ENCODE results near the gene PRKCQ. TPM values are rescaled to one million over a fixed set of nuclear protein-coding genes. Genes with fewer than 3 reads are reported as not detected.

Gene PRKCQ
- total RNA-seq, 1 donor from 2014 or later, result 0.94 TPM

DNA sequence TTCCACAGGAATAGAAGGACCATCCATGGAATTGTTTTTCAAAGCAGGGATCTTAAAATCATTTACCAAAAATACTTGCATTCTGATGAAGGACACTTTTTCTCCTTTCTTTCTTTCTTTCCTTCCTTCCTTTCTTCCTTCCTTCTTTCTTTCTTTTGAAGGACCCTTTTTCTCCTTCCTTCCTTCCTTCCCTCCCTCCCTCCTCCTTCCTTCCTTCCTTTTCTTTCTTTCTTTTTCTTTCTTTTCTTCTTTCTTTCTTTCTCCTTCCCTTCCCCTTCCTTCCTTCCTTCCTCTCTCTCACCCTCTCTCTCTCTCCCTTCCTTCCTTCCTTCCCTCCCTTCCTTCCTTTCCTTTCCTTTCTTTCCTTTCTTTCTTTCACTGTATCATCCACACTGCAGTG, 74.8 kb downstream of the PRKCQ start:
- DNase-seq (ENCODE audit: low spot score) (no peak), ATAC-seq (no peak)
- intact Hi-C loops (cut with DNase I), result no loop called here

DNA sequence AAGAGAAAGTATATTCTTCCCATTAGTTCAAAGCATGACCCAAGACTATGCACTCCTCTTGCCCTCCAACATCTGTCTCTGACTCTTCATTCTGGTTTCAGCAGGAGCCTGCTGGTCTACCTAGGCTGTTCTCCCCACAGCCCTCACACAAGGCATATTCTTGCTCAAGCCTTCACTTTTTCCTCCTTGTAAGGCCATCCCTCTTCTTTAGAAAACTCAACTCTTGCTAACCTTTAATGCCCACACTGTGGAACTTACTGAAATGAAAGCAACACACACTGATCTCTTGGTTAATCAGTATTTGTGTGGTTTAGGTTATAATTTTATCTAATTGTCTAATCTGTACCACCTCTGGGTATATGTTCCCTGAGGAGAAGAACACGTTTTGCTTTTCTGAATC, 75.8 kb downstream of the PRKCQ start:
- DNase-seq (ENCODE audit: low spot score) (no peak), ATAC-seq (no peak)
- intact Hi-C loops (cut with DNase I), result no loop called here

DNA sequence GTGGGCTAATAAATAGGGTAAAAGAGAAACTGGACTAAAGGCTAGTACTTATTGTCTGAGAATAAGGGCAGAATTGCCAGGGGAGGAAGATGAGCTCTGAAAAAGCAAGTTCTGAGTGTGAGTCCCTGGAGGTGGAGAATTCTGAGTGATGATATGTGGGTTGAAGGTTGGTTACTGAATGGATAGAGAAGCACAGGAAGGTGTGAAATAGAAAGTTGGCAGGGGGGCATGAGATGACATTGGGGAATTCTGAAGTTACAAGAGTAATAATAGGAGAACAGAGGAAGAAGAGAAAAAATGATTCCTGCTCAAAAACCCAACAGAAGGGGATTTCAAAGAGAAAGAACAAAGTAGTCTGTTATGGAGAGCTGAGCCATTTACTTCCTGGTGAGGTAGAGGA, 76.9 kb downstream of the PRKCQ start:
- DNase-seq (ENCODE audit: low spot score) (no peak), ATAC-seq (no peak)
- intact Hi-C loops (cut with DNase I), result no loop called here

- intact Hi-C loops (cut with DNase I), result no loop called here
- no peak for ATAC-seq
Observed at GRCh38 chr10:6501931-6502330, 78.1 kb downstream of the PRKCQ start.

GRCh38 chr10:6499974-6500373, 80.1 kb downstream of the PRKCQ start:
- ATAC-seq, result no peak
- intact Hi-C loops (cut with DNase I), result no loop called here
- DNase-seq (ENCODE audit: low spot score), result no peak

More at GRCh38 chr10:6501931-6502330, 78.1 kb downstream of the PRKCQ start:
- no peak for DNase-seq (ENCODE audit: low spot score)

DNA sequence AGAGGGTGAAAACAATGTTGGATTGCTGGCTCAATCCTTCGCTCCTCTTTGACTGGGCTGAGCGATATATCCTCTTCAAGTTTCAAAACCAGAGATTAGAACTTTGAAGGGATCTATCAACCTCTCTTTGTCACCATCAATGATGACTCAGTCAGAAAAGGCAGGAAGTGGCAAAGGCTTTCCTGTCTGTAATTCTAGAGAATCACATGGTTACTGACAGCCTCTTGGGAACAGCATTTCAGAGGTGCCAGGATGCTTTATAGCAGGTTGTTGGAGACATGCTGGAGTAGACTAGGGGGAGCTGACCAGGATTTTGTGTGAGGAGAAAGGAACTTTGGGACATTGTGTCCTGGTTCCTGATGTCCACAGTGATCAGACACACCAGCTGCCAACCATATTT, 81.3 kb downstream of the PRKCQ start:
- ATAC-seq (no peak), DNase-seq (ENCODE audit: low spot score) (no peak)
- intact Hi-C loops (cut with DNase I), result no loop called here

GRCh38 chr10:6497620-6498019, 82.5 kb downstream of the PRKCQ start:
- intact Hi-C loops (cut with DNase I), result no loop called here
- ATAC-seq, result no peak
- DNase-seq (ENCODE audit: low spot score), result no peak

DNA sequence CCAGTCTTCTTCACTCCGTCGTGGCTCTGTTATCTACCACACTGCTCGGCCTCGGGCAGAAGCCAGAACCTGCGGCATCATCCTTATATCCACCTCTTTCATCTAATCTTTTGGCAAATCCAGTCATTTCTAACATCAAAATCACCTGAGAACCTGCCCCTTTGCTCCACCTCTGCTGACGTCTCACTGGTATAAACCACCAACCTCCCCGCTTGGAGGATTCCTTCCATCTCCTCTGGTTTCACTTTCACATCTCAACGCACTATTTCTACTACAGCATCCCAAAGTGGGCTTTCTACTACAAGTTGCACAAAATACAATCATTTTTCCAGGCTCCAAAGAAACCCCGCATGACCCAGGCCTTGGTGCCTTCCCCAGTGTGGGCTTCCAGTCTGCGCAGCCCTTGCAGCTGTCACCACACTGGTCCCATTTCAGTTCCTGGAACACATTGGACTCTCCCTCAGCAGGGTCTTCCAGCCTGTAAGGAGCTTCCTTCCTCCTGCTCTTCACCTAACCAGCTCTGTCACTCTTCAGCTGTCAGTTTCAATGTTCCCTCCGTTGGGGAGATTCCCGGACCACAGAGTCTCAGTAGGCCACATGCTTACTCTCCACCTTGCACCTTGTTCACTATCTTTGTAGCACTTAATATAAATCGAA, 85.0 kb downstream of the PRKCQ start:
- ATAC-seq (no peak), DNase-seq (ENCODE audit: low spot score) (no peak)
- intact Hi-C loops (cut with DNase I), result no loop called here

- intact Hi-C loops (cut with DNase I), result no loop called here
- DNase-seq (ENCODE audit: low spot score) (no peak), ATAC-seq (no peak)
Observed at GRCh38 chr10:6494442-6494819, 85.6 kb downstream of the PRKCQ start.

DNA sequence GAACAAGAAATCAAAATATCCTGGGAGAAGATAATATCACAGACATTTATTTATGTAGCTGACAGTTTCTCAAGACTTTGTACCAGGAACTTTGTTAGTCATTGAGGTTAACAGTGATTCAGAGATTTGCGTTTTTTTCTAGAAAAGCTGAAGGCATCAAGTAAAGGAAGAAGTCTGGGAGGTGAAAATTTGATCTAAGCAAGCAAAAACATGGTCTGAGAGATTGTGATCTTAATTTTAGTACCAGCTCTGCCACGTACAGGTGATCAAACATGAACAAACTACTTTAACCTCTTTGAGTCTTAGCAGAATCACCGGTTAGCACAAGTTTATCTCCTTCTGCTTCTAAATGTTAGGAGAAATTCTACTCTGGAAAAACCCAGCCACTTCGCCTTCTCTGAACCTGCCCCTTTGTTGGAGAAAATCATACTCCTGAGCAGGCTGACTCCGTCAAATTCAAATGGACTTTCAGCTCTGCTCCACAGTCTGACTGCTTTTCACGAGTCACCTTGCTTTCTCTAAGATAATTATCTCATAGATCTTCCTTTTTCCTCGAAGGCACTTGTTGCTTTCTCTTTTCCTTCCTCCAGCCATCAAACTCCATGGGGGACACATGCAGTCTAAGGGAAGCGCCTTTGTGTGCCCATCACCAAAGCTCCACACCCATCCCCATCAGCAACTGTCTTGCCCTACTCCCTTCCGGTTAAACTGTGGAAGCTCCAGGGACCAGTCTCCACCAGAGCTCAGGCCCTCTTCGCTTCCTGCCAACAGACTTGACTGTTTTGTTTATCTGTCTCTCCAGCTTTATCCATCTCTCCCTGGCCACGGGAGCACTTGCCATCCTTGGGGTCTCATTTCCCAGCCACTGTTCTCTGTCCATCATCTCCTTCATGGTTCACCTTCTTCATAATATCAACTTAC, 86.3 kb downstream of the PRKCQ start:
- intact Hi-C loops (cut with DNase I), result no loop called here
- DNase-seq (ENCODE audit: low spot score) (no peak), ATAC-seq (no peak)

DNA sequence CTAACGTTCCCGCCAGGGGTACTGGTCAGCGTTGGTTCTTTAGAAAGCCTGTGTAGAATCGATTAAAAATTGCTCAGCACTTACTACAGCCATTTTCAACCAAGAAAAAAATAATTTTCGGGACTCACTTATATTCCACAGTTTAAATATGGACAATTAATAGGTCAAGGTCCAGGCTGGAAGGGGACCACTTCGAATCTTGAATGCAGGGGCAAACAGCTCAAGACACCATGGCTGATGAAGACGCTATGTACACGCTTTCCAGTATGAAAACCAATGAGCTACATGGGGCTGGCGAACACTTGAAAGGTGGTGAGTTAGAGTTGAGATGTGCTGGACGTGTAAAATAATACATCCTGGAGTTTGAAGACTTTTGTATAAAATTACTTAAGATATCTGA, 87.2 kb downstream of the PRKCQ start:
- ATAC-seq (no peak), DNase-seq (ENCODE audit: low spot score) (no peak)
- intact Hi-C loops (cut with DNase I), result no loop called here

- DNase-seq (ENCODE audit: low spot score) (no peak), ATAC-seq (no peak)
- intact Hi-C loops (cut with DNase I), result no loop called here
Observed at GRCh38 chr10:6491841-6492609, 88.1 kb downstream of the PRKCQ start.

DNA sequence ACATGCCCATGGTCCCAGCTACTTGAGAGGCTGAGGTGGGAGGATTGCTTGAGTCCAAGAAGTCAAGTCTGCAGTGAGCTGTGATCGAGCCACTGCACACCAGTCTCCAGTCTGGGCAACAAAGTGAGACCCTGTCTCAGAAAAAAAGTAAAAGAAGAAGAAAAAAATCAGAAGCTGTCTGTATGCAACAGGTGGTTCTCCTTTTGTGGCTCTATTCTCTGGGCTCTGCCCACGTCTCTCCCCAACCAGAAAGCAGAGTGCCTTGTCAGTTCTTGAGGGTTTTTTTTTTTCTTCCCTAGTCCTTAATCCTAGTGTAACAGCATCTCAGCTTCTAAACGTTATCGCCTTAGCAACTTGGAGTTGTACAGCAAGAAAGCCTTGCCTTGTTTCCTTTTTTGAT, 89.5 kb downstream of the PRKCQ start:
- no peak for ATAC-seq
- intact Hi-C loops (cut with DNase I), result no loop called here
- no peak for DNase-seq (ENCODE audit: low spot score)

- no peak for DNase-seq (ENCODE audit: low spot score)
- intact Hi-C loops (cut with DNase I), result no loop called here
- ATAC-seq, result no peak
Observed at GRCh38 chr10:6487920-6488319, 92.2 kb downstream of the PRKCQ start.

- intact Hi-C loops (cut with DNase I), result no loop called here
- DNase-seq (ENCODE audit: low spot score) (no peak), ATAC-seq (no peak)
Observed at GRCh38 chr10:6486309-6486708, 93.8 kb downstream of the PRKCQ start.

DNA sequence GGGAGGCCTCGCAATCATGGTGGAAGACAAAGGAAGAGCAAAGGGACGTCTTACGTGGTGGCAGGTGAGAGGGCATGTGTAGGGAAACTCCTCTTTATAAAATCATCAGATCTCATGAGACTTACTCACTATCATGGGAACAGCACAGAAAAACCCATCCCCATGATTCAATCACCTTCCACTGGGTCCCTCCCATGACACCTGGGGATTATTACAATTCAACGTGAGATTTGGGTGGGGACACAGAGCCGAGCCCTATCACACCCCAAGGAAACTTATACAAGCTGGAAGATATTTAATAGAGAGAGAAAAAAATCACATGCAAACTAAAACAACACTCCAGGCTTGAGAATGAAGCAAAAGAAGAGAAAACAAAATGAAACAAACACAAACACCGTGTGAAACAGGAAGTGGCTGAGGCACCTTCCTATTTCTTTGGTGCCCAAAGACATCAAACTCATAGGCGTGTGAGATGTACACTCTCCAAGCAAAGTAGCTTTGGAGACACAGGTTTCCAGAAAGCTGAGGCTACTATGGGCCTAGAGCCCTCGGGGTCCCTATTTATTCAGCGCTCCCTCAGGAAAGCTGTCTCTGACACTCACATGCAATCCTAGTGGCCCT, 97.2 kb downstream of the PRKCQ start:
- ATAC-seq (no peak), DNase-seq (ENCODE audit: low spot score) (no peak)
- intact Hi-C loops (cut with DNase I), result no loop called here

GRCh38 chr10:6478722-6479121, 101.4 kb downstream of the PRKCQ start:
- intact Hi-C loops (cut with DNase I), result no loop called here
- DNase-seq (ENCODE audit: low spot score) (no peak), ATAC-seq (no peak)

- intact Hi-C loops (cut with DNase I), result no loop called here
- DNase-seq (ENCODE audit: low spot score) (no peak), ATAC-seq (no peak)
Observed at GRCh38 chr10:6476989-6477388, 103.1 kb downstream of the PRKCQ start.

DNA sequence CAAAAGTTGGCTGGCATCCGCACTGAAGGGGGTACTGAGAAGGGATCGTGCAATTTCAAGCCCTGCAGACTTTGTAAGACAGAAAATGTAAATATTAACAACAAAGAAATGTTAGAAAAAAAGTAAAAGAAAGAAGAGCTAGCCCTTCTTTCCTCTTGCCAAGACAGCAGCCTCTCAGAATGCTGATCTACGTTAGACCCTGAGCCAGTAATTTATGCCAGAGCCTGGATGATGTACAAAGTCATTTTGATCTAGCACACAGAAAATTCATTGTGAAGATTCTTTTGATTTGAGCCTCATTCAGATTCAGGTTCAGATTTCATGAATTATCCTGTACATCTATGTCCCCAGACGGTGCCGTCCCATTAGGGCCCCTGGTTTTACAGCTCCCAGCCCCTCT, 105.2 kb downstream of the PRKCQ start:
- ATAC-seq, result no peak
- intact Hi-C loops (cut with DNase I), result no loop called here
- DNase-seq (ENCODE audit: low spot score), result no peak
